Stimulated activated effector memory CD8-positive, alpha-beta T cell treated with anti-CD3 and anti-CD28 coated beads, Interleukin-12 subunit alpha, Interleukin-12 subunit beta, amount 100 ng/mL, for 72 hours (primary cell): ENCODE results near the gene TRIM25.

Experiments
- ATAC-seq: fragments of 150-1000 bp; cut with Tn5 transposase; 2 replicates; pipeline ENCODE4 v1.10.0; 2021
- DNase-seq, 2 donors: peaks; one replicate each; pipeline ENCODE4 v3.0.0; 2021 to 2022; ENCODE audit warnings: low spot score in 2 of 2
- H3K27ac Mint-ChIP-seq: one replicate; pipeline ENCODE4 v1.8.0; 2022; ENCODE audit warnings: mild to moderate bottlenecking, mixed read lengths
- H3K36me3 Mint-ChIP-seq: one replicate; pipeline ENCODE4 v1.8.0; 2022; ENCODE audit warnings: mild to moderate bottlenecking, mixed read lengths
- H3K4me1 Mint-ChIP-seq: one replicate; pipeline ENCODE4 v1.8.0; 2022; ENCODE audit warnings: mixed read lengths
- H3K4me3 Mint-ChIP-seq: one replicate; pipeline ENCODE4 v1.8.0; 2022; ENCODE audit warnings: mild to moderate bottlenecking, mixed read lengths
- H3K9me3 Mint-ChIP-seq: one replicate; pipeline ENCODE4 v1.8.0; 2022; ENCODE audit warnings: mixed read lengths

TRIM25 gene

DNA sequence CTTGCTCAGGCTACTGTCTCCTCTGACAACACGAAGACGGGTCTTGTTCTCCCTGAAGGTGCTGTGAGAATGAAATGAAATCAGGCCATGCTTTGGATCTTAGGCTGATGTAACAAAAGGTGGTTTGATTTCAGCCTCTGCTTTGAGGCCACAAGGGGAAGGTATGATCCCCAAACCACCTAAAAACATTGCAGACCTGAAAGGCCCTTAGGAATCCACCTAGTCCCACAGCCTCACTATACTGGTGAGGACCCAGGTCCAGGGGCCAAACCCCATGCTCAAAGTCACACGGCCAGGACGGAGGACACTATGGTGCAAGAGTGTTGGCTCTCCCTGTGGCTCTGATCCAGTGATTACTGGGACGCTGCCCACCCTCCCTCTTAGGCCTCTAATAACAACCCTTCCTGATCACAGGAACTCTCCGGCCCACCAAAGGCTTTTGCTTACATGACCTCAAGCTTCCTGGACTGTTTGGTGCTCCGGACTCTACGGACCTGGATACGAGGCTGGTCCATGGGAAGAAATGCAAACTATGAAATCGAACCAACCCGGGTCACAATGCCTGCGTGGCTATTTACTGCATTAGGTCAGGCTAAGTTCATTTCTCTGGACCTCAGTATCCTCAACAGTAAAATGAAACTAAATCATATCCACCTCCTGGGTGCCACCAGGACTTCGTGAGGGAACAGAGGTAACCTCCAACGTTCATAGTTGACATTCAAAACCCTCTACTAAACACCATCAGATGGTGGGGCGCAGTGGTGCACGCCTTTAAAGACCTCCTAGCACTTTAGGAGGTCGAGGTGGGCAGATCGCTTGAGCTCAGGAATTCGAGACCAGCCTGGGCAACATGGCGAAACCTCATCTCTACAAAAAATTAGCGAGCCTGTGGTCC, 1.5 kb downstream of the TRIM25 start:
- peak in 1 of 2 donors; percentile 63 for DNase-seq
- H3K4me1 Mint-ChIP-seq, result peaks cover 60% of the 10 kb centered on the region
- peak overlapping the region; percentile 77 for H3K4me3 Mint-ChIP-seq
- no peaks in the 10 kb centered on the region for H3K9me3 Mint-ChIP-seq
- no peak for ATAC-seq
- peak overlapping the region; percentile 92 for H3K27ac Mint-ChIP-seq
- H3K36me3 Mint-ChIP-seq, result peaks cover 73% of the 10 kb centered on the region

DNA sequence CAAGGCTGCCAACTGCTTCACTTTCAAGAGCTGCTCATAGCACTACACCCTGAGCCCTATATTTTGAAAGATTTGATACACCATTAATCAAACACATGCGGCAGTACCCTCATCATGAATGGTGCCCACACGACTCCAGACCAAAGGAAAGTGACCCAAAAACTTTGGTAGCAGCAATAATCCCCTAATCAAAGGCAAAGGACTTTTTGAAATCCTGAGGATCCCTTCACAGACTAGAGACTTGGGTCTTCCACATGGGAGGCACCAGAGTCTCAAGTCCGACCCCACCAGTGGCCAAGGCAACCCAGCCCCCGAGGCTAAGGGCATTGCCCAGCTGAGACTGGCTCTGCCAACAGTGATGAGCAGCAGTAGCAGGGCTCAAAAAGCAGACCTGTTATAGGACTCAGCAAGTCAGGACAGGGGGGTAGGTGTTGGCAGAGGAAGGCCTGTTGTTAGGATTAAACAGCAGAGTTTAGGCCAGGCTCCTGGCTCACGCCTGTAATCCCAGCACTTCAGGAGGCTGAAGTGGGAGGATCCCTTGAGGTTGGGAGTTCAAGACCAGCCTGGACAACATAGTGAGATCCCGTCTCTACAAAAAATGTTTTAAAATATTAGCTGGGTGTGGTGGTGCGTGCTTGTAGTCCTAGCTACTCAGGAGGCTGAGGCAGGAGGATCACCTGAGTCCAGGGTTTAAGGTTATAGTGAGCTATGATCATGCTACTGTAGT, 3.2 kb downstream of the TRIM25 start:
- DNase-seq (no peak), ATAC-seq (no peak)
- Mint-ChIP-seq H3K4me3 (peak overlapping the region; percentile 77), H3K4me1 (peaks cover 52% of the 10 kb centered on the region), H3K36me3 (peaks cover 89% of the 10 kb centered on the region), H3K27ac (peak overlapping the region; percentile 92), H3K9me3 (no peaks in the 10 kb centered on the region)

DNA sequence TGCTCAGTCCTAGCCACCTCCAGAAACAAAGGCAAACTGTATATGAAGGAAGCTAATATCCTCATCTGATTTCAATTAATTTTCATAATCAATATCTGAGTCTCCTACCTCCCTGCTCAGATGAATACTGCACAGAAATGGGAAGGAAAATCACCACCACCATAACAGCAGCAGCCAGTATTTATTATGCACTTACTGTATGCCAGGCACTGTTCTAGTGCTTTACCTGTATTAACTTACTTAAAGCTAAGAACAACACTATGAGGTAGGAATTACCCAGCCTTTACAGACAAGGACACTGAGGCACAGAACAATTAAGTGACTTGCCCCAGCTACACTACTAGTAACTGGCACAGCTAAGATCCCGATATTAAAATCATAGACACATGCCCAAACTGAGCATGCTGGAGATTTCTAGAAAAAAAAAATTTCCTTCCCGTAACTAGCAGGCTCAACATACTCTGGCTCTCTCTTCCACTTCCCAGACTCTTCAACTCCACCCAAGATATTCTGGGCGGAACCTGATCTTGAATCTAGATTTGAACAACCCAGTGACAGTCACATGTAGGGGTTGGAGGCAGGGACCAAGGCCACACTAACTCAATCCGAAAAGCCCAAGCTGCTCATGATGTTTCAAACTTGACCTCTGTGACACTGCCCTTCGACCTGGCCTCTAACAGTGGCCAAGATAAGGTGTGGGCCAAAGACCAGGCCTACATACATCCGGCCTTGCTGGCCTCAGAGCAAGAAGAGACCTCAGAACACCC, 3.9 kb downstream of the TRIM25 start:
- Mint-ChIP-seq H3K27ac (peak overlapping the region; percentile 92), H3K4me3 (peak overlapping the region; percentile 77), H3K4me1 (peaks cover 44% of the 10 kb centered on the region), H3K36me3 (peaks cover 91% of the 10 kb centered on the region), H3K9me3 (no peaks in the 10 kb centered on the region)
- ATAC-seq, result no peak
- DNase-seq, result no peak

DNA sequence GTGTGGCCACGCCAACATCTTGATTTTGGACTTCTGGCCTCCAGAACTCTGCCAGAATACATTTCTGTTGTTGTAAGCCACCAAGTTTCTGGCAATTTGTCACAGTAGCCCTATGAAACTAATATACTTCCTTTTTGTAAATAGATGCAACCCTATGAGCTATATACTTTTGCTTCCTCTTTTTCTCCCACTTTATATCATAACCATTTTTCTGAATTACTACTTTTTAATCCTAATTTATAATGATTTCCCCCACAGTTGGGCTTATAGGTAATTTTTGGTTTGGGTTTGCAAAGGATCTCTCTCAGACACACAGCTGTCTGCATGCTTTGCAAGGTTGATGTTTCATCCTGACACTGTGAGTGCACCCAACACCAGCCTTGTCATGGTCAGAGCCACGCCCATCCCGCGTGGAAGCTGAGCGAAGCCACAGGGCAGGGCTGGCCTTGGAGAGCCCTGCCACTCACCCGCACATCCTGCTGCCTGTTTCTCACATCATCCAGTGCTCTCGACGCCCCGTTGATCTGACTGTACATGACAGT, 5.8 kb downstream of the TRIM25 start:
- peak; percentile 94 for ATAC-seq
- Mint-ChIP-seq H3K9me3 (no peaks in the 10 kb centered on the region), H3K27ac (peak overlapping the region; percentile 50), H3K4me1 (peaks cover 50% of the 10 kb centered on the region), H3K4me3 (no peak overlapping the region), H3K36me3 (peaks cover 91% of the 10 kb centered on the region)
- DNase-seq, result no peak

DNA sequence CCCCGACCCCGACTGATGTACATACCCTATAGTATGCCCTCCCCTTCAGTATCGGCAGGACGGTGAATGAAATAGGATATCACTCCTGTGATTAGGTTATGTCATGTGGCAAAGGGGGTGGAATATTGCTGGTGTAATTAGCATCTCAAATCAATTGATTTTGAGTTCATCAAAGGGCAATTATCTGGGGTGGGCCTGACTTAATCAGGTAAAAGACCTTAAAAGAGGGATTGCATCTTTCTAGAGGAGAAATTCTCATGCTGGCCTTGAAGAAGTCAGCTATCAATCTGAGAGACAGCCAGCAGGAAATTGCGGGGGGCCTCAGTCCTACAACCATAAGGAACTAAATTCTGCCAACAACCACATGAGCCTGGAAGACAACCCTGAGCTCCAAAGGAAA, 10.3 kb downstream of the TRIM25 start:
- no peak for ATAC-seq
- H3K4me3 Mint-ChIP-seq, result no peak overlapping the region
- DNase-seq, result no peak
- peaks cover 30% of the 10 kb centered on the region for H3K4me1 Mint-ChIP-seq
- H3K36me3 Mint-ChIP-seq, result peaks cover 100% of the 10 kb centered on the region
- H3K27ac Mint-ChIP-seq, result no peak overlapping the region
- no peaks in the 10 kb centered on the region for H3K9me3 Mint-ChIP-seq

DNA sequence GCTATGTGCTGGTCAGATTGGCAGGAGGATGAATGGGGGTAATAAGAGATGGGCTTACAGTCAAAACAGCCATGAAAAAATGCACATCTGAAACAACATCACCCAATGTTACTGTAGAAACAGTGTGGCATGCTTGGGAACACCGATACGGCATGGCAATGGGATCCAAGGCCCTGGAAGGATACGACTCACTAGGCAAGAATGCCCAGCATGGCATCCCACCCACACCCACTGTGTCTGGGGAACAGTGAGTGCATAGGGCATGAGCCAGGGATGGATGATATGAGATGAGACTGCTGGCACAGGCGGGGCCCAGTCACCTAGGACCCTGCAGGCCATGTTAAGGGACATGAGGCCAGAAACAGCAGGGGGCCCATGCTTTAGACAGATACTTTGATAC, 11.5 kb downstream of the TRIM25 start:
- Mint-ChIP-seq H3K9me3 (no peaks in the 10 kb centered on the region), H3K27ac (no peak overlapping the region), H3K4me3 (no peak overlapping the region), H3K4me1 (peaks cover 25% of the 10 kb centered on the region), H3K36me3 (peaks cover 100% of the 10 kb centered on the region)
- DNase-seq (no peak), ATAC-seq (no peak)

DNA sequence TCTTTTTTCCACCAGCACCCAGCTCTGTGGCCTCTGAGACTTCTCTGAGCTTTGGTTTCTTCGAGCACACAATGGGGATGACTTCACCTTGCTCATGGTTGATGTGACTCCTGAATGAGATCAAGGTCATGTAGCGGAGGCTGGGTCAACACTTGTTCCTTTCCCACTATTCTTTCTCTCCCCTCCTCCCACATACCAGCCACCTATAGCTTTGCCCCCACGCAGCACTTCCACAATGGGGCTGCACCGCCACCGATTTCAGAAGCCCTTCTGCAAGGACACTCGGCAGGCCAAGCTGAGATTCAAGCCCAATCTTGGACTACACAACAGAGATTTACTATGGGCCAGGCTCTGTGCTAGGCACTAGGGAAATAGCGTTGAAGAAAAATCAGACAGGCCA, 14.4 kb downstream of the TRIM25 start:
- H3K9me3 Mint-ChIP-seq, result no peaks in the 10 kb centered on the region
- H3K36me3 Mint-ChIP-seq, result peaks cover 100% of the 10 kb centered on the region
- peak overlapping the region; percentile 50 for H3K27ac Mint-ChIP-seq

DNA sequence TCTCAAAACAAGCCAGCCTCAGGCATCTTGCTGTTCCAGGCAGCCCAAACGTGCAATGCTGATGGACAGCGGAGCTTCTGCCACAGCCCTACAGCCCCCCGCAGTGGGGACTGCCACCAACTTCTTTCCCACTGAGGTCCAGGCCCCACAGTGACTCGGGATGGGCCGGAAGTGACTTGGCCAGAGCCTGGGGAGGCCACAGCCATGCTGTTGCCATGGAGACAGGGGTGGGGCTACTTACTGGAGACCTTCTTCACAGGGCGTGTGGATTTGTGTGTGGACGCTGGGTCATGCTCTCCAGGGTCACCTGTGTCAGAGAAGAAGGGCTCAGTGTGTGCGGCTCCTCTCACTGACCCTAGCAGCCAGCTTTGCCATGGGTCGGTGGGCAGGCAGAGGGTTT, 15.0 kb downstream of the TRIM25 start:
- no peaks in the 10 kb centered on the region for H3K9me3 Mint-ChIP-seq
- no peak overlapping the region for H3K4me3 Mint-ChIP-seq
- no peak for ATAC-seq
- peak overlapping the region; percentile 50 for H3K27ac Mint-ChIP-seq
- DNase-seq, result no peak
- peaks cover 20% of the 10 kb centered on the region for H3K4me1 Mint-ChIP-seq
- H3K36me3 Mint-ChIP-seq, result peaks cover 100% of the 10 kb centered on the region

More for the DNA sequence above, 14.4 kb downstream of the TRIM25 start:
- DNase-seq, result no peak
- ATAC-seq, result no peak
- H3K4me1 Mint-ChIP-seq, result peaks cover 23% of the 10 kb centered on the region
- no peak overlapping the region for H3K4me3 Mint-ChIP-seq

DNA sequence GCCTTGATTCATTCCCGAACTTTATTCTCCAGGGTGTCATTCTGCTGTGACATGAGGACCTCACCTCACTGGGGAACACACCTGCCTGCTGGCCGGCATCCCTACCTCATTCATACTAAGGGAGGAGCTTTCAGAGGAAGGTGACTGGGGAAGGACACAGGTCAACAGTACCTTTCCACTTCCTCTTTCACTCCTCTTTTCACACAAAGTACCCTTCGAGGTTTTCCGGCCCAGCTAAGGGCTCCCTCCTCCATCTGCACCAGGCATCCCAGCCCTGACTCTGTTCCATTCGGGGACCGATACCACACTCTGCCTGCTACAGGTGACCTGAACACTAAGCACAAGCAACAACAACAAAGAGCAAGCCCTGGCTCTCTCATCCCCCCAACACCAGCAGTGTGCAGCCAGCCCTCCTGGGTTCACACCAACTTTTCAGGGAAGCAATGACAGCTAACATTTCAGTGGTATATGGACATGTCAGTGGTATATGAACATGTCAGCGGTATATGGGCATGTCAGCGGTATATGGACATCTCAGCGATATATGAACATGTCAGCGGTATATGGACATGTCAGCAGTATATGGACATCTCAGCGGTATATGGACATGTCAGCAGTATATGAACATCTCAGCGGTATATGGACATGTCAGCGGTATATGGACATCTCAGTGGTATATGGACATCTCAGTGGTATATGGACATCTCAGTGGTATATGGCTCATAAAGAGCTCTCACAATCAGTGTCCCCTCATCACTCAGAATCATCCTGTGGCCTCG, 16.0 kb downstream of the TRIM25 start:
- Mint-ChIP-seq H3K4me3 (no peak overlapping the region), H3K4me1 (peaks cover 27% of the 10 kb centered on the region), H3K36me3 (peaks cover 100% of the 10 kb centered on the region), H3K9me3 (no peaks in the 10 kb centered on the region), H3K27ac (peak overlapping the region; percentile 13)
- ATAC-seq (no peak), DNase-seq (no peak)

DNA sequence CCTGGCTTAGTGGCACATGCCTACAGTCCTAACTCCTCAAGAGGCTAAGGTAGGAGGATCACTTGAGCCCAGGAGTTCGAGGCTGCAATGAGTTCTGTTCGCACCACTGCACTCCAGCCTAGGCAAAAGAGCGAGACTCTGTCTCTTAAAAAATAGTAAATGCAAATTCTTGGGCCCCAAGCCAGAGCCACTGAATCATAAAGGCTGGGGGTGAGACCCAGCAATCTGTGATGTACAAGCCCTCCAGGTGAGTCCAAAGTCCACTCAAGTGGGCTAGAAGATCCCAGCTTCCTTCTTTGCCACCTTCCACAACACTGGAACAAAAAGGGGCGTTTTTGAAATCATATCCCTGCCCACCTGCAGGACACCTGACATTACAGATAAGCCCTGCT, 16.9 kb downstream of the TRIM25 start:
- Mint-ChIP-seq H3K4me3 (no peak overlapping the region), H3K9me3 (no peaks in the 10 kb centered on the region), H3K4me1 (peaks cover 36% of the 10 kb centered on the region), H3K36me3 (peaks cover 100% of the 10 kb centered on the region), H3K27ac (peak overlapping the region; percentile 13)
- no peak for DNase-seq
- ATAC-seq, result no peak

DNA sequence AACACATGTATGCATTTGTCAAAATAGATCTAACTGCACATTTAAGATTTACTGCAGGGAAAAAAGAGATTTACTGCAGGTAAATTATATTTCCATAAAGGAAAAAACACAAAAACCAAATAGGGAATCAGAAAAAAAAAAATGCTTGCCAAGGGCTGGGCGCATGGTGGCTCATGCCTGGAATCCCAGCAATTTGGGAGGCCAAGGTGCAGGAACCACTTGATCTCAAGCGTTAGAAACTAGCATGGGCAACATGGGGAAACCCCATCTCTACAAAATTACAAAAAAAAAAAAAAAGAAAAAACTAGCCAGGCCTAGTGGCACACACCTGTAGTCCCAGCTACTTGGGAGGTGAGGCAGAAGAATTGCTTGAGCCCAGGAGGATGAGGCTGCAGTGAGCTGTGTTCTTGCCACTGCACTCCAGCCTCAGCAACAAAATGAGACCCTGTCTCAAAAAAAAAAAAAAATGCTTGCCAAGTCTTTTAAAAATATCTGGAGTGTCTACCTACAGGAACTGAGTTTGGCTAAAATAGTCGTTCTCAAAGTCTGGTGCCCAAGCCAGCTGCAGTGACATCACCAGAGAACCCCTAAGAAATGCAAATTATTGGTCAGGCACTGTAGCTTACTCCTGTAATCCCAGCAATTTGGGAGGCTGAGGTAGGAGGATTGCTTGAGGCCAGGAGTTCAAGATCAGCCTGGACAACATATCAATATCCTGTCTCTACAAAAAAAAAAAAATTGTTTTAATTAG, 17.5 kb downstream of the TRIM25 start:
- H3K9me3 Mint-ChIP-seq, result no peaks in the 10 kb centered on the region
- DNase-seq, result no peak
- no peak overlapping the region for H3K4me3 Mint-ChIP-seq
- H3K4me1 Mint-ChIP-seq, result peaks cover 36% of the 10 kb centered on the region
- no peak overlapping the region for H3K27ac Mint-ChIP-seq
- peaks cover 100% of the 10 kb centered on the region for H3K36me3 Mint-ChIP-seq
- ATAC-seq, result no peak

DNA sequence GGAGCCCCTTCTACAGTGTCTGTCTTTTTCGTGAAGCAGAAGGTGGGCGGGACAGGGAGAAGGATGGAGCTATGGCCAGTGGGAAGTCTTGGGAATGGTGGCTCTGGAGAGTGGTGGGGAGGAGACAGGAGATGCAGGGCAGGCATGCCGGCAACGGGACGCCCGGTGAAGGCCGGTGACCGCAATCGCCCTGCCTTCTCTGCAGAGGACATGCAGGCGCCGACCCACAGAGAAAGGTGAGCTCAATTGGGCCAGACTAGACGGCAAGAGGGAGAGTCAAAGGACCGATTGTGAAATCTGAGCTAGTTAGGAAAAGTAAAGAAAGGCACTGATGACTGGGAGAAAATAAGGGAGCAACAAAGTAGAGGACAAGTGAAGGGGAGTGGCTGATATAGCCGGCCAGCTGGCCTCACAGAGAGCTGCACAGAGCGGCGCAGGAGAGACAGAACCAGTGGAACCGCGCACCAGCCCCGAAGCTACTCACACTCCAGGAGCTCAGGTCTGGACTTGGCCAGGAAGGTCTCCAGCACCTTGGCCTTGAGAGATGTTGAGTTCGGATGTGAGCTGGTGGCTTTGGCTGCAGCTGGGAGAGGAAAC, 18.9 kb downstream of the TRIM25 start:
- Mint-ChIP-seq H3K4me1 (peaks cover 36% of the 10 kb centered on the region), H3K27ac (peak overlapping the region; percentile 81), H3K9me3 (no peaks in the 10 kb centered on the region), H3K4me3 (no peak overlapping the region), H3K36me3 (peaks cover 97% of the 10 kb centered on the region)
- DNase-seq (no peak), ATAC-seq (no peak)

DNA sequence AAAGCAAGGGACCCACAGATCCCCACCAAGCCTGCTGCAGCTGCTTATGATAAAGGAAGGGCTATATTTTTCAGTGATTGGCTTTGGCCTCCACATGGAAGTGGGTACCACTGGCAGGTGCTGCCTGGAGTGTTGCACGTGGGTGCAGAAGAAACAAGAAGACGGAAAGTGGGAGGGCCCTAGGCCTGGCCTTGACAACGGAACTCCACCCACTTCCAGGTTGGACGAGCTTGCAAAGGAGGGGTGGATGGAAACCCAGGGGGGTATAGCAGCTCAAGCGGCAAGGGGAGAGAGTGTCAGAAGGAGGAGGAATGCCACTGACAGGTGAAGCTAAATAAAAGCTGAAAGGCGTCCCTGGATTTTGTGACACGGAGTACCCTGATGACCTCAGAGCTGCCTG, 20.3 kb downstream of the TRIM25 start:
- no peak for ATAC-seq
- no peak overlapping the region for H3K4me3 Mint-ChIP-seq
- H3K36me3 Mint-ChIP-seq, result peaks cover 95% of the 10 kb centered on the region
- H3K4me1 Mint-ChIP-seq, result peaks cover 36% of the 10 kb centered on the region
- no peak for DNase-seq
- peak overlapping the region; percentile 18 for H3K27ac Mint-ChIP-seq
- H3K9me3 Mint-ChIP-seq, result no peaks in the 10 kb centered on the region

DNA sequence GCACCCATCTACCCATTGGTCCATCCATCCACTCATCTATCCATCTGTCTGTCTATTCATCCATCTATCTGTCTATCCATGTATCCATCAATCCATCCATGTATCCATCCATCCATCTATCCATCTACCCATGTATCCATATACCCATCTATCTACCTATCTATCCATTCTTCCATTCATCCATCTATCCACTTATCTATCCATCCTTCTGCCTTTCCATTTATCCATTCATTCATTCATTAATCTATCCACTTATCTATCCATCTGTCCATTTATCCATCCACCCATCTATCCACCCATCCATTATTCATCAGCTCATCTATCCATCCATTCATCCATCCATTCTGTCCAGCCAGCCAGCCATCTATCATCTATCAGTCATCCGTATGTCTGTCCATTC, 21.5 kb downstream of the TRIM25 start:
- no peak for DNase-seq
- no peak overlapping the region for H3K4me3 Mint-ChIP-seq
- no peak overlapping the region for H3K27ac Mint-ChIP-seq
- peaks cover 34% of the 10 kb centered on the region for H3K4me1 Mint-ChIP-seq
- H3K36me3 Mint-ChIP-seq, result peaks cover 91% of the 10 kb centered on the region
- ATAC-seq, result no peak
- peaks cover 2% of the 10 kb centered on the region for H3K9me3 Mint-ChIP-seq
